ENCODE data around the gene TRMO.
"Not testable (repeated sequence)": the region's sequence is repeated elsewhere in the genome, so short reads cannot be mapped to it uniquely, and the experiment has no call there.

Gene TRMO

DNA sequence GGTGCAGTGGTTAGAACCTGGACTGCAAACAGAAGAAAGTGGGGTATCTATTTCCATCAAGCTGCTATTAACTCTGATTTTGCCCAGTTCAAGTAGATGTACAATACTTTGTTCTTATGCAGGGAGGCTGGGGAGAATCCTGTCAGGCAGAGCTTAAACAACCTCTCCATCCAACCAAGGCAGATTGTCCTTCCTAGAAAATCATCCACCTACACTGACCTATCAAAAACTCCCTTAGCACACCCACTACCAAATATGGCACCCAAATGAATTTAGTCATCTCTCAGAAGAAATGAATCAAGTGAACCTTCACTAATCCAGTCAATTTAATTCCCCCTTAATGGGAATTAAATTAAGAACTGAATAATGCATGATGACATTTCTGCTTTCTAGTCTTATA lies 34.0 kb upstream of the TRMO start:
- Histone ChIP-seq H3K9ac (ENCODE audit: low read length) (no peak overlapping the region), H3K36me3 (ENCODE audit: control insufficient read depth, insufficient read depth, low read length) (no peaks in the 10 kb centered on the region), H3K4me1 (ENCODE audit: control insufficient read depth, insufficient read depth, low read length) (no peaks in the 10 kb centered on the region), H3K27ac (ENCODE audit: low read depth, low read length) (no peak overlapping the region), H3K4me3 (ENCODE audit: low read length) (no peak overlapping the region), H3K27me3 (ENCODE audit: control insufficient read depth, insufficient read depth, low read length) (no peaks in the 10 kb centered on the region)

DNA sequence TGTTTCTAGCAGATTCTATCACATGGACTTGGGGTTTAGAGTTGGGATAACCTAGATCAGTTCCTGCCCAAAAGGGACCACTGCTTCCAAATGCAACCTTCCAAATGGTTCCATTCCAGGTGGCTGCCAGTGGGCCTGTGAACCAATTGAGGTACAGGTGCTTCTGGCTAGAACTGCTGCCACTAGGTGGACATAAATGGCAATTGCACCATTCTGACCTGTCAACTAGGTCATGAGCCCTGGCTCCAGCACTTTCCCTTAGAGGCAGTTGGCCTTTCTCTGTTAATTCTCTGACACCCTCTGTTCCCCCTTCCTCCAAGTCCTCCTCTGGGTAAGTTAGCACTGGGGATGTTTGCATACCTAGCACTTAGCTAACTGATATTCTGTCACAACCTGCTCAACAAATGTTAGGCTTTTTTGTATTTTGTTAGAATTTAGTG lies 32.3 kb upstream of the TRMO start:
- Histone ChIP-seq H3K4me3 (ENCODE audit: low read length) (no peak overlapping the region), H3K27me3 (ENCODE audit: control insufficient read depth, insufficient read depth, low read length) (no peaks in the 10 kb centered on the region), H3K36me3 (ENCODE audit: control insufficient read depth, insufficient read depth, low read length) (no peaks in the 10 kb centered on the region), H3K27ac (ENCODE audit: low read depth, low read length) (no peak overlapping the region), H3K9ac (ENCODE audit: low read length) (no peak overlapping the region), H3K4me1 (ENCODE audit: control insufficient read depth, insufficient read depth, low read length) (no peaks in the 10 kb centered on the region)

DNA sequence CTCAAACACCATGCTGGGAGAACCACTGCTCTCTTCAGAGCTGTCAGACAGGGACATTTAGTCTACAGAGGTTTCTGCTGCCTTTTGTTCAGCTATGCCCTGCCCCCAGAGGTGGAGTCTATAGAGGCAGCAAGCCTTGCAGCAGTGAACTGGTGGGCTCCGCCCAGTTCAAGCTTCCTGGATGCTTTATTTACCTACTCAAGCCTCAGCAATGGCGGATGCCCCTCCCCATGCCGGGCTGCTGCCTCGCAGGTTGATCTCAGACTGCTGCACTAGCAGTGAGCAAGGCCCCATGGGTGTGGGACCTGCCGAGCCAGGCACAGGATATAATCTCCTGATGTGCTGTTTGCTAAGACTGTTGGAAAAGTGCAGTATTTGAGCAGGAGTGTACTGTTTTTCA lies 28.6 kb upstream of the TRMO start:
- H3K4me3 ChIP-seq (ENCODE audit: low read length); H3K27ac ChIP-seq (ENCODE audit: low read depth, low read length); H3K4me1 ChIP-seq (ENCODE audit: control insufficient read depth, insufficient read depth, low read length); H3K36me3 ChIP-seq (ENCODE audit: control insufficient read depth, insufficient read depth, low read length); H3K9ac ChIP-seq (ENCODE audit: low read length); H3K27me3 ChIP-seq (ENCODE audit: control insufficient read depth, insufficient read depth, low read length): not testable (repeated sequence)

DNA sequence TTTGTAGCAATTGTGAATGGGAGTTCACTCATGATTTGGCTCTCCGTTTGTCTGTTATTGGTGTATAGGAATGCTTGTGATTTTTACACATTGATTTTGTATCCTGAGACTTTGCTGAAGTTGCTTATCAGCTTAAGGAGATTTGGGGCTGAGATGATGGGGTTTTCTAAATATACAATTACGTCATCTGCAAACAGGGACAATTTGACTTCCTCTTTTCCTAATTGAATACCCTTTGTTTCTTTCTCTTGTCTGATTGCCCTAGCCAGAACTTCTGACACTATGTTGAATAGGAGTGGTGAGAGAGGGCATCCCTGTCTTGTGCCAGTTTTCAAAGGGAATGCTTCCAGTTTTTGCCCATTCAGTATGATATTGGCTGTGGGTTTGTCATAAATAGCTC lies 24.8 kb upstream of the TRMO start:
- not testable (repeated sequence) for H3K36me3 ChIP-seq (ENCODE audit: control insufficient read depth, insufficient read depth, low read length); H3K4me1 ChIP-seq (ENCODE audit: control insufficient read depth, insufficient read depth, low read length); H3K27me3 ChIP-seq (ENCODE audit: control insufficient read depth, insufficient read depth, low read length); H3K4me3 ChIP-seq (ENCODE audit: low read length); H3K27ac ChIP-seq (ENCODE audit: low read depth, low read length); H3K9ac ChIP-seq (ENCODE audit: low read length)

DNA sequence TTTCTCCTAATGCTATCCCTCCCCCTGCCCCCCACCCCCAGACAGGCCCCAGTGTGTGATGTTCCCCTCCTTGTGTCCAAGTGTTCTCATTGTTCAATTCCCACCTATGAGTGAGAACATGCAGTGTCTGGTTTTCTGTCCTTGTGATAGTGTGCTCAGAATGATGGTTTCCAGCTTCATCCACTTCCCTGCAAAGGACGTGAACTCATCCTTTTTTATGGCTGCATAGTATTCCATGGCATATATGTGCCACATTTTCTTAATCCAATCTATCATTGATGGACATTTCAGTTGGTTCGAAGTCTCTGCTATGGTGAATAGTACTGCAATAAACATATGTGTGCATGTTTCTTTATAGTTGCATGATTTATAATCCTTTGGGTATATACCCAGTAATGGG lies 23.2 kb upstream of the TRMO start:
- not testable (repeated sequence) for H3K27me3 ChIP-seq (ENCODE audit: control insufficient read depth, insufficient read depth, low read length); H3K9ac ChIP-seq (ENCODE audit: low read length); H3K4me1 ChIP-seq (ENCODE audit: control insufficient read depth, insufficient read depth, low read length); H3K4me3 ChIP-seq (ENCODE audit: low read length); H3K27ac ChIP-seq (ENCODE audit: low read depth, low read length); H3K36me3 ChIP-seq (ENCODE audit: control insufficient read depth, insufficient read depth, low read length)

DNA sequence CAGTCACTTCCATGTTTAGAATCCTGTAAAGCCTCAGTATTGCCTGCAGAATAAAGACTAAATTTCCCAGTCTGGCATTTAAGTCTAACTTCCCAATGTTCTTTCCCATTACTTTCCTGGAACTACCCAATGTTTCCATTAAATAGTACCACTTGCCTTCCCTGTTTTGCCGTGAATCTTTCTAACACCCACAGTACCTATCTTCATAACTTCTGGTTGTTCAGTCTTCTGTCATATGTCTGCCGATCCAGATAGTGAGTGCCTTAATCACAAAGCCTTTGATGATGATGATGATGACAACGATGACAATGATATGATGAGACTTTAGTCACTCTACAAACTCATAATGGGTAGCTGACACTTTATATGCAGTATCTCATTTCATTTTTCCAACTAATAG lies 22.3 kb upstream of the TRMO start:
- no peak overlapping the region for H3K27ac ChIP-seq (ENCODE audit: low read depth, low read length)
- H3K27me3 ChIP-seq (ENCODE audit: control insufficient read depth, insufficient read depth, low read length) = no peaks in the 10 kb centered on the region

DNA sequence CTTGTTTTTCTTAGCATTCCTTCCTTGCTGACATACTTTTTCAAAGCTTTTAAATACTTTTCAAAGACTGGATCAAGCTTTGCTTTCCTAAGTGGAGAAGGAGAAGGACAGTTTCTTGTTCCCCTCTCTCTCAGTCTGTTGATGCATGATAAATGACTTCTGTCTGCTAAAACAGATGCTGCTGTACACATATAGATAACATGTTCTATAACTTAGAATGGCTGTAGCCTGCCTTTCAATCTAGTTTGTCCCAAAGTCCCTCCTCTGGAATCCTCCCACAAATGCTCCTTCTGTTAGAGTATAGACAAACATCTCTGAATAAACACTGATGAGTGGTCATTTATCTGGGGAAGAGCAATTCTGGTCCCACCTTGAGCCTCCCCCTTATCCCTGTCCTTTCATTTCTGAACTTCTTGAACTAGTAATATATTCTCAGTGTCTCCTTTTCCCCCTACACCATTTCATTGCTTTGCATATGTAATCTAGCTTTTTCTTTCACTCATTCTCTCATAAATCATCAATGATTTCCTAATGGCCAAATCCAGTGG lies 21.1 kb upstream of the TRMO start:
- Histone ChIP-seq H3K27ac (ENCODE audit: low read depth, low read length) (no peak overlapping the region), H3K4me1 (ENCODE audit: control insufficient read depth, insufficient read depth, low read length) (no peaks in the 10 kb centered on the region), H3K27me3 (ENCODE audit: control insufficient read depth, insufficient read depth, low read length) (no peaks in the 10 kb centered on the region), H3K4me3 (ENCODE audit: low read length) (no peak overlapping the region), H3K36me3 (ENCODE audit: control insufficient read depth, insufficient read depth, low read length) (no peaks in the 10 kb centered on the region), H3K9ac (ENCODE audit: low read length) (no peak overlapping the region)

More for the DNA sequence above, 22.3 kb upstream of the TRMO start:
- no peaks in the 10 kb centered on the region for H3K4me1 ChIP-seq (ENCODE audit: control insufficient read depth, insufficient read depth, low read length)
- H3K9ac ChIP-seq (ENCODE audit: low read length) = no peak overlapping the region
- H3K36me3 ChIP-seq (ENCODE audit: control insufficient read depth, insufficient read depth, low read length) = no peaks in the 10 kb centered on the region
- no peak overlapping the region for H3K4me3 ChIP-seq (ENCODE audit: low read length)

DNA sequence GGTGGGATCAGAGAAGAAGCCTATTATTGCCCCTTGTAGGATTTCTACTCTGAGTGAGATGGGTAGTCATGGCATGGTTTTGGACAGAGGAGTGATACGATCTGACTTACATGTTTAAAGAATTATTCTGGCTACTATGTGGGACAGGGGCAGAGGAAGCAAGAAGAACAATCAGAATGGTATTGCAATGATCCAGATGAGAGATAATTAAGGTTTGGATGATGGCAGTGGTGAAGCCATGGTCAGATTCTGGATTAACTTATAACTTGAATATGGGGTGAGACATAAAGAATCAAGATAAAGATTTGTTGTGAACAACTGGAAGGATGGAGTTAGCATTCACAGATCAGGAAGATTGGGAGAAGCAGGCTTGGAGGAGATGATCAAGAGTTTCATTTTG lies 19.0 kb upstream of the TRMO start:
- H3K27ac ChIP-seq (ENCODE audit: low read depth, low read length) = no peak overlapping the region

DNA sequence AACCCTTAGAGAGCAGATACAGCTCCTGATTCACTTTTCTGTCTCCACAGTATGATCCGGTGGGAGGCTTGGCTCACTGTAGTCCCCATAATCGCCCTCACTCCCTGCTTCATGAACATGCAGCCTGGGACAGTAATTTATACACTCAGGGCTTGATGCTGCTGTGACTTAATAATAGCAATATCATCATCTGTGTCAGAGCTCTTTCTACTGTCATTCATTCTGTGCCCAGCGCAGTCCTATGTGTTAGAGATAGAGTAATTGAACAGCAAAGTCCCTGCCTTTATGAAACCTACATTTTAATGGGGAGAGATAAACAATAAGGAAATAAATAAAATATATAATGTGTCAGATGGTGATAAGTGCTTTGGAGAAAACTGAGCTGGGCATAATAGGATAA lies 18.4 kb upstream of the TRMO start:
- Histone ChIP-seq H3K4me3 (ENCODE audit: low read length) (no peak overlapping the region), H3K27ac (ENCODE audit: low read depth, low read length) (no peak overlapping the region), H3K27me3 (ENCODE audit: control insufficient read depth, insufficient read depth, low read length) (no peaks in the 10 kb centered on the region), H3K9ac (ENCODE audit: low read length) (no peak overlapping the region), H3K36me3 (ENCODE audit: control insufficient read depth, insufficient read depth, low read length) (no peaks in the 10 kb centered on the region), H3K4me1 (ENCODE audit: control insufficient read depth, insufficient read depth, low read length) (no peaks in the 10 kb centered on the region)

More for the DNA sequence above, 19.0 kb upstream of the TRMO start:
- H3K4me3 ChIP-seq (ENCODE audit: low read length) = no peak overlapping the region
- no peaks in the 10 kb centered on the region for H3K27me3 ChIP-seq (ENCODE audit: control insufficient read depth, insufficient read depth, low read length)
- H3K4me1 ChIP-seq (ENCODE audit: control insufficient read depth, insufficient read depth, low read length) = no peaks in the 10 kb centered on the region
- H3K36me3 ChIP-seq (ENCODE audit: control insufficient read depth, insufficient read depth, low read length) = no peaks in the 10 kb centered on the region
- H3K9ac ChIP-seq (ENCODE audit: low read length) = no peak overlapping the region

DNA sequence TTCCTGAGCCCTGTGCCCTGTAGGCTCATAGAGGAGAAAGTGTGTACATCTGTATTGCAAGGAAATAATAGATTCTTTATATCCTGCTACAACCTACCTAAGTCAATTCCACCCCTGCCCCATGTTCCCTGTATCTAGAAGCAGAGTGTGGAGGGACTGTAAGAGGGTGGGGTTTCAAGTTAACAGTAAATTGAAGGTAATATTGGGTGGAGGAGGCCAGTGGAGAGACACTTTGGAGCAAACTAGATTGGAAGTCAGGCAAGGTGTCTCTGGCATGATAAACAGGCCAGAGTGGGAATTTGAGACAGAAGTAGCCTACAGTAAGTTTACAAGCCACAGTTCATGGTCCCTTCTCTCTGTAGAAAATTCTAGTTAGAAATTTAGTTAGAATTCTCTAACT lies 17.9 kb upstream of the TRMO start:
- H3K4me1 ChIP-seq (ENCODE audit: control insufficient read depth, insufficient read depth, low read length) = no peaks in the 10 kb centered on the region
- no peak overlapping the region for H3K27ac ChIP-seq (ENCODE audit: low read depth, low read length)
- no peak overlapping the region for H3K9ac ChIP-seq (ENCODE audit: low read length)
- H3K36me3 ChIP-seq (ENCODE audit: control insufficient read depth, insufficient read depth, low read length) = no peaks in the 10 kb centered on the region
- H3K4me3 ChIP-seq (ENCODE audit: low read length) = no peak overlapping the region
- no peaks in the 10 kb centered on the region for H3K27me3 ChIP-seq (ENCODE audit: control insufficient read depth, insufficient read depth, low read length)

DNA sequence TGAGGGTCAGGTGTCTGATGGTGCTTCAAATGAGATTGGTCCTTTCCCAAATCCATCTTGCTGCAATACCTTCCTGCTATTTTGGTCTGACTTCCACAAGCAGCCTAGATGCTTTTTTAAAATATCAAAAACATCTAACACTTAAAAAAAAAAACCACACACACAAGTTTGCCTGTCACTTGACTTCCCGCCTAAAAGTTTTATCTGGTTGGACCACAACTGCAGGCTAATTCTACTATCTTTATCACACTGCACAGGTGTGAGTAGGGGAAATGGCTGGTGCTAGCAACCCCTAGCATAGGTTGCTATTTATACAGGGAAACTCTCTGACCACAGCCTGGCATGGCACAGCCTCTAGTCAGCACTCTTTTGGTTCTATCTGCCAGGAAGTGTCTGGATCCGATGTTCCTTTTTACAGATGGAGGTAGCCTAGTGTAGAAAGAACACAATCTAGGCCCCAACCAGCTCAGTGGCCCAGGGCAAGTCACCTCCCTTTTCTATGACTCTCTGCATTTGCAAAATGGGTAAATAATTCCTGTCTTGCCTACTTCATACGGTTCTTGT lies 15.9 kb upstream of the TRMO start, which contains the start of gene HEMGN:
TSS of gene HEMGN (minus strand) at position 92 of the 564 bp plus-strand sequence. CDS start at position 56, 36 bp downstream.
- Histone ChIP-seq H3K27me3 (ENCODE audit: control insufficient read depth, insufficient read depth, low read length) (no peaks in the 10 kb centered on the region), H3K9ac (ENCODE audit: low read length) (no peak within 1 kb of the TSS), H3K27ac (ENCODE audit: low read depth, low read length) (no peak within 1 kb of the TSS), H3K4me3 (ENCODE audit: low read length) (no peak within 1 kb of the TSS), H3K4me1 (ENCODE audit: control insufficient read depth, insufficient read depth, low read length) (no peaks in the 10 kb centered on the region), H3K36me3 (ENCODE audit: control insufficient read depth, insufficient read depth, low read length) (no peaks in the 10 kb centered on the region)

DNA sequence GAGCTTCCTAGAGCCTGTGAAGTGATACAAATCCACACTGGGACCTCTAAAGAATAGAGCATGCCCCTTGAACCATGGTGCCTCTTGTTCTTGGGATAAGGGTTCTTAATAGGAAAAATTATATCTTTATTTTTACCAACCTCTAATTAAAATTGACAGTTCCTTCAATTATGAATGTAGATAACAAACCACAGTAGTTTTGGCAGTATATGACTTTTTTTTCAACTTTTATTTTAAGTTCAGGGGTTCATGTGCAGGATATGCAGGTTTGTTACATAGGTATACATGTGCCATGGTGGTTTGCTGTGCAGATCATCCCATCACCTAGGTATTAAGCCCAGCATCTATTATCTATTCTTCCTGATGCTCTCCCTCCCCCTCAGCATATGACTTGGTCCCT lies 14.7 kb upstream of the TRMO start:
- no peak overlapping the region for H3K4me3 ChIP-seq (ENCODE audit: low read length)
- H3K9ac ChIP-seq (ENCODE audit: low read length) = no peak overlapping the region
- H3K27me3 ChIP-seq (ENCODE audit: control insufficient read depth, insufficient read depth, low read length) = no peaks in the 10 kb centered on the region
- no peaks in the 10 kb centered on the region for H3K4me1 ChIP-seq (ENCODE audit: control insufficient read depth, insufficient read depth, low read length)
- H3K27ac ChIP-seq (ENCODE audit: low read depth, low read length) = no peak overlapping the region
- H3K36me3 ChIP-seq (ENCODE audit: control insufficient read depth, insufficient read depth, low read length) = no peaks in the 10 kb centered on the region

DNA sequence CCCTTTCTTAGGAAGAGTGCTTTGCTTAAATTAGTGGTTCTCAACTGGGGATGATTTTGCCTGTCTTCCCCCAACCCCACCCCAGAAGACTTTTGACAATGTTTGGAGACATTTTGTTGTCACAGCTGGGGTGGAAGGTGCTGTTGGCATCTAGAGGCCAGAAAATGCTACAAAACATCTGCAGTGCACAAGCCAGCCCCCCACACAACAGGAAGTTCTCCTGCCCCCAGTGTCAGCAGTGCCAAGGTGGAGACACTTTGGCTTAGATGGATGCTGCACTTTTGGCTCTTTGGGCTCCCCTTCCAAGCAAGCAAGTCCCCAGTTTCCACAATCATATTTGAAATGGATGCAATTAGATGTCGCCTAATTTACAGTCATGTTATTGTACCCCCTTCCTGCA lies 13.0 kb upstream of the TRMO start:
- Histone ChIP-seq H3K4me1 (ENCODE audit: control insufficient read depth, insufficient read depth, low read length) (no peaks in the 10 kb centered on the region), H3K27ac (ENCODE audit: low read depth, low read length) (no peak overlapping the region), H3K4me3 (ENCODE audit: low read length) (no peak overlapping the region)

More for the DNA sequence above, 13.0 kb upstream of the TRMO start:
- Histone ChIP-seq H3K9ac (ENCODE audit: low read length) (no peak overlapping the region), H3K27me3 (ENCODE audit: control insufficient read depth, insufficient read depth, low read length) (no peaks in the 10 kb centered on the region), H3K36me3 (ENCODE audit: control insufficient read depth, insufficient read depth, low read length) (no peaks in the 10 kb centered on the region)

Measured in rectal smooth muscle tissue (tissue), 1 donor.